ENCODE data around the gene UBE2V1. TPM values are rescaled to one million over a fixed set of nuclear protein-coding genes. Genes with fewer than 3 reads are reported as not detected.

UBE2V1 gene
- total and polyA plus RNA-seq, 2 of the 13 experiments (the other 11 are each of a cell fraction or from before 2014, with no cell fraction given): 81.3 to 132 TPM

DNA sequence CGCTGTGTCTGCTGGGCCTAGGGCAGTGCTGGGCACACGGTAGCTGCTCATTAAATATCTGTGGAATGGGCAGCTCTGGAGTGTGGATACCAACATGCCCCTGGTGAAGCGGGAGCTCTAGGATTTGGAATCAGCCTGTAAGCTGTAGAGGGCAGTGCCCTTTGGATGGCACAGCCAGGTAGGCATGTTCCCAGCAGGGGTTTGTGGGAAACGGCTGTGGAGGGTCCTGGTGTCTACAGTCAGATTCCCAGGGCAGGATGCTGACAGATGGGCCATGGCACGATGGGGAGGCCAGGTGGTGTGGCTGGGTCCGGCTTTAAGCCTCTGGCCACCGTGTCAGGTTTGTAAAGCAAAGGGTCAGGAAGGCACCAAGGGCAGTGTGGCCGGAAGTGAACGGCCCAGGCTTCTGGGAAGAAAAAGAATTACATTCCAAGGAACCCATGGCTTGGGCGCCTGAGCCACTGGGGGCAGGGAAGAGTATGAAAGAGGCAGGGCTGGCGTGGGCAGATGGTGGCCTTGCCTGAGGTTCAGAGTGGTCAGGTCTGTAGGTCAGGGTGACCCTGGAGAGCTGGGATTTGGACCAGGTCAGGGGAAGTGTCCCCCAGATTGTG is 44.8 kb downstream of the UBE2V1 start:
- Histone ChIP-seq H3K27ac (ENCODE audit: extremely low read length, insufficient read depth, low read length) (no peak overlapping the region), H3K4me1 (ENCODE audit: insufficient read depth, low read length) (peaks cover 59% of the 10 kb centered on the region), H3K27me3 (ENCODE audit: control insufficient read depth in 1 of 2, insufficient read depth in 2 of 2, low read length in 2 of 2) (peaks cover 0 to 18% of the 10 kb centered on the region in 2 experiments; a peak in 1 of 5 replicates), H2AFZ (ENCODE audit: low read length) (no peak overlapping the region), H3K9ac (ENCODE audit: insufficient read depth, low read depth, low read length) (no peak overlapping the region), H3K4me2 (ENCODE audit: low read depth, low read length) (no peak overlapping the region), H3K79me2 (ENCODE audit: insufficient read depth, low read length) (no peaks in the 10 kb centered on the region), H3K9me3 (ENCODE audit: low read length) (no peaks in the 10 kb centered on the region), H3K36me3 (replicated peaks in 1 of 2; ENCODE audit: control insufficient read depth in 1 of 2, insufficient read depth in 2 of 2, low read length in 2 of 2) (no peaks in the 10 kb centered on the region), H4K20me1 (ENCODE audit: insufficient read depth, low read length) (no peaks in the 10 kb centered on the region), H3K4me3 (replicated peaks in 1 of 3; ENCODE audit: insufficient read depth in 1 of 3, low read depth in 2 of 3, low read length in 3 of 3) (no peak overlapping the region)
- 34% methylated on average over 11 of the region's 11 CpGs for WGBS (ENCODE audit: low lambda C conversion rate)
- no TSS peak for BruUV-seq (replicated peaks)
- ChIA-PET POLR2A (interaction anchor here (4.7 kb wide), 1 partner anchor 86 kb away, joined by 58 read pairs; the partner anchor contains the start of gene SNAI1), CTCF (ENCODE audit: low intra/inter-chr PET ratio, low total read pairs) (no interaction called here)
- intact Hi-C loops (cut with micrococcal nuclease; ENCODE audit: unreplicated experiment) (no loop called here), in situ Hi-C loops (cut with HindIII; ENCODE audit: extremely low pct_ligation_motif_present, low pct_unique_long_range_greater_than_20kb) (no loop called here)
- ATAC-seq (no peak), FAIRE-seq (no peak), DNase-seq (ENCODE audit: low spot score) (no peak)
- no peak for TF ChIP-seq BHLHE40 (IDR thresholded peaks at IDR 0.05; ENCODE audit: low read length)
- no peak for TF ChIP-seq ZNF564 (CRISPR knock-in tag; IDR thresholded peaks at IDR 0.05)
- TF ChIP-seq ZNF512B (CRISPR knock-in tag; IDR thresholded peaks at IDR 0.05; ENCODE audit: borderline replicate concordance): no peak
- TF ChIP-seq, protein P1, sequence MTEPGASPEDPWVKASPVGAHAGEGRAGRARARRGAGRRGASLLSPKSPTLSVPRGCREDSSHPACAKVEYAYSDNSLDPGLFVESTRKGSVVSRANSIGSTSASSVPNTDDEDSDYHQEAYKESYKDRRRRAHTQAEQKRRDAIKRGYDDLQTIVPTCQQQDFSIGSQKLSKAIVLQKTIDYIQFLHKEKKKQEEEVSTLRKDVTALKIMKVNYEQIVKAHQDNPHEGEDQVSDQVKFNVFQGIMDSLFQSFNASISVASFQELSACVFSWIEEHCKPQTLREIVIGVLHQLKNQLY (CRISPR knock-in tag; IDR thresholded peaks at IDR 0.05): no peak
- TF ChIP-seq, protein P2, sequence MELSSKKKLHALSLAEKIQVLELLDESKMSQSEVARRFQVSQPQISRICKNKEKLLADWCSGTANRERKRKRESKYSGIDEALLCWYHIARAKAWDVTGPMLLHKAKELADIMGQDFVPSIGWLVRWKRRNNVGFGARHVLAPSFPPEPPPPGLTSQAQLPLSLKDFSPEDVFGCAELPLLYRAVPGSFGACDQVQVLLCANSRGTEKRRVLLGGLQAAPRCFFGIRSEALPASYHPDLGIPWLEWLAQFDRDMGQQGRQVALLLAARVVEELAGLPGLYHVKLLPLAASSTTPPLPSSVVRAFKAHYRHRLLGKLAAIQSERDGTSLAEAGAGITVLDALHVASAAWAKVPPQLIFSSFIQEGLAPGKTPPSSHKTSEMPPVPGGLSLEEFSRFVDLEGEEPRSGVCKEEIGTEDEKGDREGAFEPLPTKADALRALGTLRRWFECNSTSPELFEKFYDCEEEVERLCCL (CRISPR knock-in tag; IDR thresholded peaks at IDR 0.05; ENCODE audit: borderline replicate concordance): no peak
- TF ChIP-seq MYC (CRISPR knock-in tag; IDR thresholded peaks at IDR 0.05; ENCODE audit: borderline replicate concordance): no peak
- TF ChIP-seq HNRNPL (IDR thresholded peaks at IDR 0.05; ENCODE audit: low read depth, low read length): peak; percentile 80
- no peak for TF ChIP-seq MBD4 (IDR thresholded peaks at IDR 0.05; ENCODE audit: borderline replicate concordance, low read length)
- no peak for TF ChIP-seq ZNF557 (CRISPR knock-in tag; IDR thresholded peaks at IDR 0.05)
- no peak for TF ChIP-seq ZNF850 (CRISPR knock-in tag; conservative IDR thresholded peaks at IDR 0.05)
- TF ChIP-seq ZNF768 (CRISPR knock-in tag; IDR thresholded peaks at IDR 0.05): peak; percentile 13; the same call in 1 of the 2 replicates
- TF ChIP-seq, protein P3, sequence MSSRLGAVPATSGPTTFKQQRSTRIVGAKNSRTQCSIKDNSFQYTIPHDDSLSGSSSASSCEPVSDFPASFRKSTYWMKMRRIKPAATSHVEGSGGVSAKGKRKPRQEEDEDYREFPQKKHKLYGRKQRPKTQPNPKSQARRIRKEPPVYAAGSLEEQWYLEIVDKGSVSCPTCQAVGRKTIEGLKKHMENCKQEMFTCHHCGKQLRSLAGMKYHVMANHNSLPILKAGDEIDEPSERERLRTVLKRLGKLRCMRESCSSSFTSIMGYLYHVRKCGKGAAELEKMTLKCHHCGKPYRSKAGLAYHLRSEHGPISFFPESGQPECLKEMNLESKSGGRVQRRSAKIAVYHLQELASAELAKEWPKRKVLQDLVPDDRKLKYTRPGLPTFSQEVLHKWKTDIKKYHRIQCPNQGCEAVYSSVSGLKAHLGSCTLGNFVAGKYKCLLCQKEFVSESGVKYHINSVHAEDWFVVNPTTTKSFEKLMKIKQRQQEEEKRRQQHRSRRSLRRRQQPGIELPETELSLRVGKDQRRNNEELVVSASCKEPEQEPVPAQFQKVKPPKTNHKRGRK (CRISPR knock-in tag; IDR thresholded peaks at IDR 0.05): no peak
- no peak for TF ChIP-seq ZNF839 (CRISPR knock-in tag; IDR thresholded peaks at IDR 0.05; ENCODE audit: borderline replicate concordance)
- TF ChIP-seq, protein P4, sequence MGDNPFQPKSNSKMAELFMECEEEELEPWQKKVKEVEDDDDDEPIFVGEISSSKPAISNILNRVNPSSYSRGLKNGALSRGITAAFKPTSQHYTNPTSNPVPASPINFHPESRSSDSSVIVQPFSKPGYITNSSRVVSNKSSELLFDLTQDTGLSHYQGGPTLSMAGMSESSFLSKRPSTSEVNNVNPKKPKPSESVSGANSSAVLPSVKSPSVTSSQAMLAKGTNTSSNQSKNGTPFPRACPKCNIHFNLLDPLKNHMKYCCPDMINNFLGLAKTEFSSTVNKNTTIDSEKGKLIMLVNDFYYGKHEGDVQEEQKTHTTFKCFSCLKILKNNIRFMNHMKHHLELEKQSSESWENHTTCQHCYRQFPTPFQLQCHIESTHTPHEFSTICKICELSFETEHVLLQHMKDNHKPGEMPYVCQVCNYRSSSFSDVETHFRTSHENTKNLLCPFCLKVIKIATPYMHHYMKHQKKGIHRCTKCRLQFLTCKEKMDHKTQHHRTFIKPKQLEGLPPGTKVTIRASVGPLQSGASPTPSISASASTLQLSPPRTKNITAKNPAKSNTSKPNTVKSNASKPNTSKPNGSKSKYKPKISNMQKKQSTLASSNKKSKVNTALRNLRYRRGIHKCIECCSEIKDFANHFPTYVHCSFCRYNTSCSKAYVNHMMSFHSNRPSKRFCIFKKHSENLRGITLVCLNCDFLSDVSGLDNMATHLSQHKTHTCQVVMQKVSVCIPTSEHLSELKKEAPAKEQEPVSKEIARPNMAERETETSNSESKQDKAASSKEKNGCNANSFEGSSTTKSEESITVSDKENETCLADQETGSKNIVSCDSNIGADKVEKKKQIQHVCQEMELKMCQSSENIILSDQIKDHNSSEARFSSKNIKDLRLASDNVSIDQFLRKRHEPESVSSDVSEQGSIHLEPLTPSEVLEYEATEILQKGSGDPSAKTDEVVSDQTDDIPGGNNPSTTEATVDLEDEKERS (CRISPR knock-in tag; IDR thresholded peaks at IDR 0.05): no peak
- TF ChIP-seq TCF7 (IDR thresholded peaks at IDR 0.05; ENCODE audit: low read depth): no peak
